ENCODE measurements around the gene LSM14B.

LSM14B gene

DNA sequence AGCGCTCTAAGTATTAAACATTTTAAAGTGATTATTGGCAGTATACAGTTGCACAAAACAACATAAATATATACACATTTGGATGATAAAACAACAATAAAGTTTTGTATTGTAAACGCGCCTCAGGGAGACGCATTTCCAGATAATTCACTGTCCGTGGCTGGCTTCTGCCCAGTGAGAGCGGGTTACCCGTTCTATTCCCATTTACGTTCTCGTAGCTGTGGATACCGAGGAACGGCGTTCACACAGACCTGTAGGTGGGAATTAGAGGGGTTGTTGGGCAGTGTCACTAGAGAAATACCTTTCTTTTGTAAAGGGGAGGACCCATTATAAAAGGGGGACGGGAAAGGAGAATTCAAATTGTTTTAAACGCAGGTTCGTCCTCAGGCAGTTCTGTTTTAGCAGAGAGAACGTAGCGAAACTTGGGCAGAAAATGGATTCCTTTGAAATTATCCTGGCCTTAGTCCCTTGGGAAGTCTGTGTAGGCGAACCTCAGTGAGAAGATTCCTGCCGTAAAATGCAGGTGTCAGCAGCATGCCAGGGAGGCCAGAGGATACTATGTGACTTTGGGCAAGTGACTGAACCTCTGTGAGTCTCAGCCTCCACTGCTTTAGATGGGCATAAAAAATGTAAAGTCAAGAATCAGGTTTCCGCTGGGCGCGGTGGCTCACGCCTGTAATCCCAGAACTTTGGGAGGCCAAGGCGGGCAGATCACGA, 61.3 kb downstream of the LSM14B start:
- peak overlapping the region; percentile 92 for H3K27ac Mint-ChIP-seq
- H3K9me3 Mint-ChIP-seq = no peaks in the 10 kb centered on the region
- H3K27me3 Mint-ChIP-seq = no peaks in the 10 kb centered on the region
- peaks cover 35% of the 10 kb centered on the region for H3K4me1 Mint-ChIP-seq (ENCODE audit: low read depth)
- peak overlapping the region; percentile 90 for H3K4me3 Mint-ChIP-seq
- peaks cover 15% of the 10 kb centered on the region for H3K36me3 Mint-ChIP-seq (ENCODE audit: low read depth)
